ENCODE data around the gene TPI1.

TPI1 gene

DNA sequence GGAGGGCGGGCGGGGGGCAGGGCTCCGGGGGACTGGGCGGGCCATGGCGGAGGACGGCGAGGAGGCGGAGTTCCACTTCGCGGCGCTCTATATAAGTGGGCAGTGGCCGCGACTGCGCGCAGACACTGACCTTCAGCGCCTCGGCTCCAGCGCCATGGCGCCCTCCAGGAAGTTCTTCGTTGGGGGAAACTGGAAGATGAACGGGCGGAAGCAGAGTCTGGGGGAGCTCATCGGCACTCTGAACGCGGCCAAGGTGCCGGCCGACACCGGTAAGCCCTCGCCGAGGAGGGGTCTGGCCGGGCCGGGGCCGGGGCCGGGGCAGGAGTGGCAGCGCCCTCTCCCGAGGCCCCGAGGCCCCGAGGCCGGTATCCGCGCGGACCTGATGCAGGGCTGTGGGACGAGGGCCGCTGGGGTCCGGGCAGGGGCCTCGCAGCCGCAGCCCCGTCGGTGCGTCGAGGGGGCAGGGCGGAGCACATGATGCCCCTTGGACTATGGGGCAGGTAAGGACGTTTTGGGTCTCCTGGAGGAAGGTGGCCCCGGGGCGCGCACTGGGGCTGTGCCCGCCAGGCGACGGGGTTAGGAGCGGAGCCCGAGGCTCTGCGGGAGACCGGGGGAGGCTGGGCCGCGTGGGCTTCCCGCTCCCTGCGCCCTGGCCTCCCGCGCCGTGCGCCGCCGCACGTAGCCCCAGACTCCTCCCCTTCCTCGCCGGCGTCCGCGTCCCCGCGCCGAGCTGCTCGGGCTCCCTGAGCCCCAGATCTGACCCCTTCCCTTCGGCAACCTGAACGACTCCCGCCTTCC, at the start of gene TPI1:
Gene TPI1, plus strand, starts transcription at position 119 of the 798 bp plus-strand sequence. Its CDS starts 36 bp downstream, at position 155.
- DNase-seq, result peak; percentile 70

DNA sequence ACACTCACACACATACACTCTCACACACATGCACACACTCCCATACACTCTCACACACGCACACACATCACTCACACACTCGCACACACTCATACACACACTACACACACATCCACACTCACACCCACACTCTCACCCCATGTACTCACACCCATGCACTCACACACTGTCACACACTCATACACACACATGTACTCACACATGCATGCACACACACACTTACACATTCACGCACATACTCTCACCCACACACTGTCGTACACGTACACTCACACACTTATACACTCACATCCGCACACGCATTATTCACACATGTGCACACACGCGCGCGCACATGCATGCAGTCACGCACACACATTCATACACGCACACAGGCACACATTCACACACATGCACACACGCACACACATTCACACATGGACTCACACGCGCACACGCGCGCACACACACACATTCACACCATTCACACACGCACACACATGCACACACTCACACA, 49.6 kb upstream of the TPI1 start:
- DNase-seq, result no peak

DNA sequence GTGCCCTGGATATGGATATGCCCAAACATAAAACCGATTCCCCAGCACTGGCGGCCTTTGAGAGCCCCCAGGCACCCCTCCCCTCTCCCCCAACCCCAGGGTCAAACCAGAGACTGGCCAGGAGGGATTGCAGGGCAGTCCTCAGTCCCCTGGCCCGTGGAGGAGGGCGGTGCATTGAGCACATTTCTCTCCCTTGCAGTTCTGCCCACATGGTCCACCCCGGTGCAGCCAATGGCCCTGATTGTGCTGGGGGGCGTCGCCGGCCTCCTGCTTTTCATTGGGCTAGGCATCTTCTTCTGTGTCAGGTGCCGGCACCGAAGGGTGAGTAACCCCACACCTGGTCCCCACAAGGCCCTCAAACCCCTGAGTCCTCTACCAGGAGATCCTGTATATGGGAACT, 49.1 kb upstream of the TPI1 start:
- no peak for DNase-seq

DNA sequence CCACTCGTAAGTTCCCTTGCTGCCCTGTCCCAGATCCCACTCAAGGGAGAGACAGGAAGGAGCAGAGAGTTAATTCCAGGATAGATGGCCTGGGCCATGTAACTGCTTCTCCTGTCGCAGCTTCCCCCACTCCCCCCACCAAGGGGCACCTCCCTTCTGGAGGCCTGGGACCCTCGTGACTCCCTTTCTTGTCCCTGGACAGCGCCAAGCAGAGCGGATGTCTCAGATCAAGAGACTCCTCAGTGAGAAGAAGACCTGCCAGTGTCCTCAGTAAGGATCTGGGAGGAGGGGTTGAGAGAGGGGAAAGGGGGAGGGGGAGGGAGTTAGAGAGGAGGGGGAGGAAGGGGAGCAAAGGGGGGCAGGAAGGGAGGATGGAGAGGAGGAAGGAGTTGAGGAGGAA, 48.7 kb upstream of the TPI1 start:
- DNase-seq, result no peak

DNA sequence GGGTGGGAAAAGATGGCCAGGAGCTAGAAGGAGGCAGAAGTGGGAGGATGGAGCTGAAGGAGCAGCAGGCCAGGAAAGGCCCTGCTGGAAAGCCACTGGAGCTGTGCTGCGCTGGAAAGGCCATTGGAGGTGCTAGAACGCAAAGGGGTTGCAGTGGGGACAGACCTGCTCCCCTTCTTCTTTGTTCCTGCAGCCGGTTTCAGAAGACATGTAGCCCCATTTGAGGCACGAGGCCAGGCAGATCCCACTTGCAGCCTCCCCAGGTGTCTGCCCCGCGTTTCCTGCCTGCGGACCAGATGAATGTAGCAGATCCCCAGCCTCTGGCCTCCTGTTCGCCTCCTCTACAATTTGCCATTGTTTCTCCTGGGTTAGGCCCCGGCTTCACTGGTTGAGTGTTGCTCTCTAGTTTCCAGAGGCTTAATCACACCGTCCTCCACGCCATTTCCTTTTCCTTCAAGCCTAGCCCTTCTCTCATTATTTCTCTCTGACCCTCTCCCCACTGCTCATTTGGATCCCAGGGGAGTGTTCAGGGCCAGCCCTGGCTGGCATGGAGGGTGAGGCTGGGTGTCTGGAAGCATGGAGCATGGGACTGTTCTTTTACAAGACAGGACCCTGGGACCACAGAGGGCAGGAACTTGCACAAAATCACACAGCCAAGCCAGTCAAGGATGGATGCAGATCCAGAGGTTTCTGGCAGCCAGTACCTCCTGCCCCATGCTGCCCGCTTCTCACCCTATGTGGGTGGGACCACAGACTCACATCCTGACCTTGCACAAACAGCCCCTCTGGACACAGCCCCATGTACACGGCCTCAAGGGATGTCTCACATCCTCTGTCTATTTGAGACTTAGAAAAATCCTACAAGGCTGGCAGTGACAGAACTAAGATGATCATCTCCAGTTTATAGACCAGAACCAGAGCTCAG, 48.0 kb upstream of the TPI1 start:
- no peak for DNase-seq

DNA sequence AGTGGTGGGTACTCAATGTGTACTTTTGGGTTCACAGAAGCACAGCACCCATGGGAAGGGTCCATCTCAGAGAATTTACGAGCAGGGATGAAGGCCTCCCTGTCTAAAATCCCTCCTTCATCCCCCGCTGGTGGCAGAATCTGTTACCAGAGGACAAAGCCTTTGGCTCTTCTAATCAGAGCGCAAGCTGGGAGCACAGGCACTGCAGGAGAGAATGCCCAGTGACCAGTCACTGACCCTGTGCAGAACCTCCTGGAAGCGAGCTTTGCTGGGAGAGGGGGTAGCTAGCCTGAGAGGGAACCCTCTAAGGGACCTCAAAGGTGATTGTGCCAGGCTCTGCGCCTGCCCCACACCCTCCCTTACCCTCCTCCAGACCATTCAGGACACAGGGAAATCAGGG, 47.2 kb upstream of the TPI1 start:
- DNase-seq, result no peak

DNA sequence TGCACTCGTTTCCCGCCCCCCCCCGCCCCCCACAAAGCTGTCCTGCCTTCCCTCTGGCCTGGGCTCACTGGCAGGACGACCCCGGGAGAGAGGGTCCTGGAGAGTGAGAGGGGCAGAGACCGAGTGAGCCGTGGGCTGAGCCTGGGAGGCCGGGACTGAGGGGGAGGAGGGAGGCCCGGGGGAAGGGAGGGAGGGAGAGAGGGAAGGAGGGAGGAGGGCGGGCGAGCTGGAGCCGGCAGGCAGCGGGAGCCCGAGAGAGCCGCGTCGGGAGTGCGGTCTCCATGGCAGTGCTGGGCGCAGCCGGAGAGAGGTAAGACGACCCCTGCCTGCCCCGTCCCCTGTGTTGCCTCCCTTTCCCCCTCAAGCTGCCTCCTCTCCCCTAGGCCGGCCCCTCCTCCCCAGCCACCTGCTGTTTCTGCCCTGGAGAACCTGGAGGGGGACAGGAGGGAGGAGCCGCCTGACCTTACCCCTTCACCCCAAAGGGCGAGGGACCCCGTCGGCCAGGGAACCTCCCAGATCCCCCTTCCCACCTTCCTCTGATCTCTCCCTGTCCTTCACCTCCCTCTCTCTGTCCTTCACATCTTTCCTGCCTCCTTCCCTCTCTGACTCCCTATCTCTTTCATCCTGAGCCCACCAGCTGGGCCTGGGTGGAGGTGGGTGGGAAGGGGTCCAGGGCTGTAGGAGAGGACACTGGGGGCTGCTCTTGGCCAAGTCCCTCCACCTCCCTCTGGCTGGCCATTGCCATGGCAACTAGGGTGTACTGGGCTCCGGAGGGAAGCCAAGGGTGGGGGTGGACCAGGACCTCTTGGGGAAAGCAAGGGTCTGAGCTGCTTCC, 45.5 kb upstream of the TPI1 start, which contains the start of gene GPR162:
Gene GPR162, plus strand, starts transcription at position 231 of the 835 bp plus-strand sequence. CDS start 2,078 bp downstream, outside the sequence.
- DNase-seq, result no peak

DNA sequence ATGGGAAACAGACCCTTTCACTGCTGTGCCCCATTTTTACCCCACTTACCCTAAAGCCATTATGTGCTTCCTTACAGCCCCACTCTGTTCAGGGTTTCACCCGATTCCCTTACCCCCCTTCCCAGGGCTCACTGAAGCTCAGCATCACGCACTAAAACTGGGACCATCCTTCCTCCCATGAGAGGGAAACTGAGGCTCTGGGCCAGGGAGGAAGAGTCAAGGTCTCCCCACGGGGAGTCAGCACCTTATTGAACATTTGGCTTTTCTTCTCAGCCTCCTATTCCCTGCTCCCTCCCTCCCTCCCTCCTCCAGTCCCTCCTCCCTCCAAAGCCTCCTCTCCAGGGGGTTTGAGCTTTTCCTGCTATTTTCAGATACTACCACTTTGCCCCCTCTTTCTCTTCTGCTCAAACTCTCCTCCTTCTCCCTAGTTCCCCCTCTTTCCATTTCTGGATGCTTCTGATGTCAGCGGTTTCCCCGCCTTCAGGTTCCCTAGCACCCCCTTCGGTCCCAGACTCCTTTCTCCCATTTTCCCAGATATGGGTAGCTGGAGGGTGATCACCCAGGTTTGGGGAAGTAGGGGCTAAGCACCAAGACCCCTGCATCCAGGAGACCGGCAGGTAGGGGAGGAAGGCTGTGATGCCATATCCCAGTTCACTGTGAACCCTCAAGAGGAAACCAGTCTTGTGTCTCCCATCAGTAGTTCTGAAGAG, 44.8 kb upstream of the TPI1 start:
- DNase-seq, result no peak

DNA sequence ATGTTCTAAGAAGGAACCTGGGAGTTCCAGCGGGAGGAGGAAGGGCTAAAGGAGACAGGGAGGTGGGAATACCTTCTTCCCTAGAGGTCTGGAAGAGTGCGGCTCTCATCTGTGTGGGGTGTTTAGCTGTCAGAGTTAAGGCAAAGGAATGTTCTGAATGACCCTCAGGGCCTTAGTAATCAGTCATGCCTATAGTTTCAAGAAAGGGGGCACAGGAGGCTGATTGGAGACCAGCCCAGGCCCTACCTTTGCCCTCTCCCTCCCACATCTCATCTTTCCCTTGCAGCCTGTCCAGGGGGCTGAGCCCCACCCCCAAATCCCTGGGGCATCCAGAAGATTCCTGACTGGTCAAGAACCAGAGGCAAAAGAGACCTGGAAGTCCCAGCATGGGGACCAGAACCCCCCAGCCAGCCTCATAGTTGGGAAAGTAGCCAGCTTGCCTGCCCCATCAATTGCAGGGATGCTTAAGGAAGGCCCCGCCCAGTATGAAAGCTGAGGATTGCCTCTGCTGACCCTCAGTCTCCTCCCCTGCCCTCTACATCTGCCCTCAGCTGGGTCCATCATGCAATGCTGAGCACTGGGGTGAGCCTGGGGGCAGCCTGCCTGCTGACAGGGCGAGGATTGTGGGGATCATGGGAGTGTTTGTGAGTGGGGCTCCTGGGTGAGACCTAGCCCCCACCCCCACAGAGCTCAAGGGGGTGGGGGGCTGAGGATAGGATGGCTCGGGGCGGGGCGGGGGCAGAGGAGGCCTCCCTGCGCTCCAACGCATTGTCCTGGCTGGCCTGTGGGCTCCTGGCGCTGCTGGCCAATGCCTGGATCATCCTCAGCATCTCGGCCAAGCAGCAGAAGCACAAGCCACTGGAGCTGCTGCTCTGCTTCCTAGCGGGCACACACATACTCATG, 43.9 kb upstream of the TPI1 start:
- DNase-seq, result no peak

DNA sequence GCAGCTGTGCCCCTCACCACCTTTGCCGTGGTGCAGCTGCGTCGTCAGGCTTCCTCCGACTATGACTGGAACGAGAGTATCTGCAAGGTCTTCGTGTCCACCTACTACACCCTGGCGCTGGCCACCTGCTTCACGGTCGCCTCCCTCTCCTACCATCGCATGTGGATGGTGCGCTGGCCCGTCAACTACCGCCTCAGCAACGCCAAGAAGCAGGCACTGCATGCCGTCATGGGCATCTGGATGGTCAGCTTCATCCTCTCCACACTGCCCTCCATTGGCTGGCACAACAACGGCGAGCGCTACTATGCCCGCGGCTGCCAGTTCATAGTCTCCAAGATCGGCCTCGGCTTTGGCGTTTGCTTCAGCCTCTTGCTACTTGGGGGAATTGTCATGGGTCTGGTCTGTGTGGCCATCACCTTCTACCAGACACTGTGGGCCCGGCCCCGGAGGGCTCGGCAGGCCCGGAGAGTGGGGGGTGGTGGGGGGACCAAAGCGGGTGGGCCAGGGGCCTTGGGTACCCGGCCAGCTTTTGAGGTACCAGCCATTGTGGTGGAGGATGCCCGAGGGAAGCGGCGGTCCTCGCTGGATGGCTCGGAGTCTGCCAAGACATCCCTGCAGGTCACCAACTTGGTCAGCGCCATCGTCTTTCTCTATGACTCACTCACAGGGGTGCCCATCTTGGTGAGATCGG, 43.1 kb upstream of the TPI1 start:
- DNase-seq, result no peak

DNA sequence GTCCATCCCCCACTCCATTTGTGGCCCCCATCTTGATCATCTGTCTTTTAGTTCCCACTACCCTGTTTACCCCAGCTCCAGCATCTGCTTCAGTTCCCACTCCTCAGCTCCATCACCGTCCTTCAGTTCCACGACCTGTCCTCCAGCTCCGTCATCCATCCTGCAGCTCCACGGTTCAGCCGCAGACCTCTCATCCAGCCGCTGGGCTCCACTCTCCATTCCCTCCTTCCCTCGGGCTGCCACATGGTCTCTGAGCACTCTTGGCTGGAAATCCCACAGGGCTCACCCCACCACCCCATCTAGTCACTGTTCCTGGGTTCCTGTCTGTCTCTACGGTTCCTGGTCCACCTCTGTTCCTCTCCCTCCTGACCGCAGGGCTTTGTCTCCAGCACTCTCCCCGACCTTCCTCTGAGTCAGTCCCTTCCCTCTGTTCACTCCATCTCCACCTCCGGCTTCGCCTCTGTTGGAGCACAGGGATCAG, 42.4 kb upstream of the TPI1 start:
- no peak for DNase-seq

DNA sequence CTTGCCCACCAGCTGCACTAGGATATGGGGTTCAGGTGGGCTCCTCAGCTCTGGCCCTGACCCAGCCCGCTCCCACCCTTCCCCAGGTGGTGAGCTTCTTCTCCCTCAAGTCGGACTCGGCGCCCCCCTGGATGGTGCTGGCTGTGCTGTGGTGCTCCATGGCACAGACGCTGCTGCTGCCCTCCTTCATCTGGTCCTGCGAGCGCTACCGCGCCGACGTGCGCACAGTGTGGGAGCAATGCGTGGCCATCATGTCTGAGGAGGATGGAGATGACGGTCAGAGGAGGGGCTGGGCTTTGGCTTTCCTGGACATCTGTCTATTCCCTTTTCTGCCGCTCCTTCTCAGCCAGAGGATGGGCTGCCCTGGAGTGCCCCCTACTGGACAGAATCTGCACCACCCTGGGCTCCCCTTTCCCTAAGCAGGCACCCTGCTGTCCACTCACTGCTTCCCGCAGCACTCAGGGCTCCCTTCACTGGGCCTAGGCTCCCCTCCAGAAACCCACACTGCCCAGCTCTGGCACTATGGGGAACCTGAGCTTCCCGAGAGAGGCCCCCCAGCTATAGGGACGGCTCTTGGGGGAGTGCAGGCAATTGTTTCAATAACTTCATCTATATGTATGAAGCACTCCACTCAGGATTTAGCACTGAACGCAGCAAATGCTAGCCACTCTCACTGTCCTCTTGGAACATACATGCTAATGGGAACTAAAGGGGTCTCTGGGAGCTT, 41.8 kb upstream of the TPI1 start:
- DNase-seq, result peak; percentile 76

DNA sequence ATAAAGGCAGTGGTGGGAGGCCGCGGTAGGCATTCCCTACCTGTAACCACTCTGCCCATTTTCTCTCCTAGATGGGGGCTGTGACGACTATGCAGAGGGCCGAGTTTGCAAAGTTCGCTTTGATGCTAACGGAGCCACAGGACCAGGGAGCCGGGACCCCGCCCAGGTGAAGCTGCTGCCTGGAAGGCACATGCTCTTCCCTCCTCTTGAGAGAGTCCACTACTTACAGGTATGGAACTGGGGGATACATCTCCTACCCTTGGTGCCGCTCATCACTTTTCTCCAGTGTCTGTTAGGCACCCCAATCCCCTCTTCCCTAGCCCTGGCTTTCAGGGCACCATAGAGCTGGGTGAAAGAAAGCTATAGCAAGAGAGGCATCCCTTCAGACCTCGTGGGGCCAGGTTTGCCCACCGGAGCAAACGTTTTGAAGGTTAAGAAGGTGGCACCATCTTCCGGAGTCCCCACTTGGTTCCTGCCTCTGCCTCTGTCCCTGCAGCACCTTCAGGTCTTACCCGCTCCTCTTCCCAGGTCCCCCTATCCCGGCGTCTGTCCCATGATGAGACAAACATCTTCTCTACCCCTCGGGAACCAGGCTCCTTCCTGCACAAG, 41.1 kb upstream of the TPI1 start:
- no peak for DNase-seq

DNA sequence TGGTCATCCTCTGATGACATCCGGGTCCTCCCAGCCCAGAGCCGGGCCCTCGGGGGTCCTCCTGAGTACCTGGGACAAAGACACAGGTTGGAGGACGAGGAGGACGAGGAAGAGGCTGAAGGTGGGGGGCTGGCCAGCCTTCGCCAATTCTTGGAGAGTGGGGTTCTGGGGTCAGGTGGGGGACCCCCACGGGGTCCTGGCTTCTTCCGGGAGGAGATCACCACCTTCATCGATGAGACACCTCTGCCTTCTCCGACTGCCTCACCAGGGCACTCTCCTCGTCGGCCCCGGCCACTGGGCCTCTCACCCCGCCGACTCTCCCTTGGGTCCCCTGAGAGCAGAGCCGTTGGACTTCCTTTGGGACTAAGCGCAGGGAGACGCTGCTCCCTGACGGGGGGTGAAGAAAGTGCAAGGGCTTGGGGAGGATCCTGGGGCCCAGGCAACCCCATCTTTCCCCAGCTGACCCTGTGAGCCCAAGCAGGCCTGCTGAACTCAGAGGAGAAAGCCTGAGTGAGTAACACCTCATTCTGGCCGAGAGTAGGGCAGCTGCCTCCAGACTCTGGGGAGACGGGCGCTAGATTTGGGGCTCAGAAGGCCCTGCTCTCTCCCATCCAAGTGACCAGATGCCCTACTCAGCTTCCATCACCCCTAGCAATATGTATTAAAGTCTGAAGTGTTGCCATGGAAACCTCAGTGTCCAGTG, 40.4 kb upstream of the TPI1 start:
- DNase-seq, result no peak

DNA sequence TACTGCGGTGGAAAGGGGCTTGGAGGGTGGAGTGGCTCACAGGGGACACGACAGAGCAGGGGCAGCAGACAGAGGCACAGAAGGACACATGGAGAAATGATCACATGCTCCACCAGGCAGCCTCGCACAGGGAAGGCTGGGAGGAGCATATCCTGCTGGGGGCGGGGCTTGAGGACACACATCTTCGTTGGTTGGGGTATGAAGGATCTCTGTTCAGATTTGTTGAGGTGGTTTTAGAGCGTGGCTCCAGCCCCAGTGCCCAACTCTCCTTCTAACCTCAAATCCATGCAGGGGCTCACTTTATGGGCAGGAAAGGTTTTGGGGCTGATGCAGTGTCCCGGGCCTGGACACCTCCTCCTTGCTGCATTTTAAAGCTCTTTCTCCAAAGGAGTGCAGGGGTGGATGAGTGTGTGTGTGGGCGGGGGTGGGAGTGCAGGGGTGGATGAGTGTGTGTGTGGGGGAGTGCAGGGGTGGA, 39.9 kb upstream of the TPI1 start:
- no peak for DNase-seq

DNA sequence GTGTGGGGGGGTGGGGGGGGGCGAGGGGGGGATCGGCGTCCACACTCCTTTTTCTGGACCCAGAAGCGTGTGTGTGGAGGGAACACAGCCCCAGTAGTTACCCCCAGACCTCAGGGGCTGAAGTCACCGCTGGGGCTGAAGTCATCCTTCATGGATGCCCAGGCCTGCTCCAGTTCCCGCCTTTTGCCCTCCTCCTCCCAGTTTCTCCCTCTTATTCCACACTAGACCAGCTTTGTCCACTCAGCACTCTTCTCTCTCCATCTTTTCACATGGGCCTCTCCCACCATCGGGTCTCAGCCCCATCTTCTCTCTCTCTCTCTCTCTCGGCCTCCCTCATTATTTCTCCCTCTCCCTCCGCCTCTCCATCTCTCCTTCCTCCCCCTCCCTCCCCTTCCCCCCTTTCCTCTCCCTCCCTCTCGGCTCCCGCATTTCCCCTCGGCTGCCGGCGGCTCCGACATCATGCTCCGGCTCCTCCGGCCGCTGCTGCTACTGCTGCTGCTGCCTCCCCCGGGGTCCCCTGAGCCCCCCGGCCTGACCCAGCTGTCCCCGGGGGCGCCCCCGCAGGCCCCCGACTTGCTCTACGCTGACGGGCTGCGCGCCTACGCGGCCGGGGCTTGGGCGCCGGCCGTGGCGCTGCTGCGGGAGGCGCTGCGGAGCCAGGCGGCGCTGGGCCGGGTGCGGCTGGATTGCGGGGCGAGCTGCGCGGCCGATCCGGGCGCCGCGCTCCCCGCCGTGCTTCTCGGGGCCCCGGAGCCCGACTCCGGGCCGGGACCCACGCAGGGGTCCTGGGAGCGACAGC, 39.1 kb upstream of the TPI1 start, which contains the start of gene P3H3:
Gene P3H3, plus strand, starts transcription at position 426 of the 799 bp plus-strand sequence. Its CDS starts 34 bp downstream, at position 460.
- DNase-seq, result no peak
